HCEC 1CT (cell line): ENCODE measurements around the gene BCAS3.

Source experiments
- DNase-seq: peaks from one replicate; pipeline ENCODE4 v3.0.0-alpha.2; 2017

Gene BCAS3

GRCh38 chr17:61394630-61395408, 717.2 kb downstream of the BCAS3 start:
- no peak for DNase-seq

DNA sequence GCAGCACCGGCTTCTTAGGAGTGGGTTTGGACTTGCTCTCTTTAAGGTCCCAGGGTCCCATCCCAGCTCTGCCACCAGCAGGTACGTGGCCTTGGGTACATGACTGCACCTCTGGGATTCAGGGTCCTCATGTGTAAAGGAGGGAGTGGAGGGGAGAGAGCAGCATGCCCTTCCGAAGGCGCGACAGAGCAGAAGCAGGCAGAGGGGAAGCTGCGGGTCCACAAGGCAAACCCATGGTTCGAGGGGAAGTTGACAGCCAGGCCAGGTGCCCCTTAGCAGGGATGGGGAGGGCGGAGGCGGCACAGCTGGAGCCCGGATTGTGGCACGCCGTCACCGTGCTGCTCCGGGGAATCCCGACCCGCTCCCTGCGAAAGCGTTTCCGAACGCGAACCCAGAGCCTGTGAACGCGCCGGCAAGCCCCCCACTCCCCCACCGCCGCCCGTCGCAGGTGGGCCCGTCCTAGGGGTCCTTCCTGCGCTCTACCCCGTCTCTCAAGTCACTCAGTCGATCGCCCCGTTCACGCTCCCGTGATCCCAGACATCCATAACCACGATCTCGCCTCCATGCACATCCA, 717.8 kb downstream of the BCAS3 start:
- no peak for DNase-seq

DNA sequence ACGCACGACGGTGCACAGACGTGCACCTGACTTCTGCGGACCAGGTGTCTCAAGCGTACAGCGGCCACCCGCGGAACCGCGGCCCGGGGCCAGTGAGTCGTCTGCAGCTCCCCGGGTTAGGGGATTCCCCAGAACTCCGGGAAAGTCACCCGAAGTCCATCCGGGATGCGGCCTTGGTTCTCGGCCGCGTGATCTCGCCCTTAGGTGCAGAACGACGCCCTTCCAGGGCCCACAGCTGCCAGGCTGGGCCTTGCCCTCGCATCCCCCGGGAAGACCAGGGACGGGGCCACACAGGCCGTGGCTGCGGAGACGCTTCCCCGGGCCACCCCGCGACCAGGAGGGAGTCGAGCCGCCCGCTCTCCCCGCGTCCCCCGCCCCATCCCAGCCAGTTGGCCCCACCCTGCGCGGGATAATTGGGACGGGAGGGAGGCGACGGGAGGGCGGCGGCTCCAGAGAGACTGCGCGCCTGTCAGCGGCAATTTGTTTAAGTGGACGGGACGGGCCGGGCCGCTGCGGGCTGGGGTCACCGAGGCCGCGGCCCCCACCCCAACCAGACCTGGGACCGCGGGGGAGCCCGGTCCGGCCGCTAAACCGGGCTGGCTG, 718.4 kb downstream of the BCAS3 start:
- DNase-seq: no peak

DNA sequence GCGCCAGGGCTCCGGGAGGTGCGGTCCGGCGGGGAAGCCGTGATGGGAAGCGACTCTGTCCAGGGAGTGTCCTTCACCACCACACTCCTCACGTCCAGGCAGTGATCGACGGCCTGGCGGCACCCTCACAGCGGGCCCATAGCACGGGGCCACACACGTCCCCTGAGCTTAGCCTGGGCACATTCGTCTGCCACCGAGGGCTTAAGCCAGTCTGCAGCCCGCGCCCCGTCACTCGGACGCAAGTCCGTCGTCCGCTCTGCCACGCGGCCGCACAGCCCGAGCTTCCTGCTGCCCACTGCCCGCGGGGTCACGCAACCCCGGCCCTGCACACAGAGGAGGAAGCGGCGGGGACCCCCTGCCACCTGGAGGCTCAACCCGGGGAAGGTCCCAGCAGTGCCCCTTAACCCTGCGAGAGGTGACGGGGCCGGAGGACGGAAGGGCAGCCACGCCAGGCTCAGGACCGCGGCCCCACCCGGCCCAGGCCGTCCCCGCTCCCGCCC, 719.0 kb downstream of the BCAS3 start:
- DNase-seq: no peak

GRCh38 chr17:61397086-61397842, 719.6 kb downstream of the BCAS3 start:
- DNase-seq: no peak

- DNase-seq: no peak
Measured at GRCh38 chr17:61398721-61399130, 721.1 kb downstream of the BCAS3 start.

- DNase-seq: peak; percentile 93
Measured at GRCh38 chr17:61399131-61400065, 721.7 kb downstream of the BCAS3 start, which contains the start of gene TBX2. TSS of gene TBX2 (plus strand) at chr17:61399843. CDS start at chr17:61400177, 334 bp downstream.

DNA sequence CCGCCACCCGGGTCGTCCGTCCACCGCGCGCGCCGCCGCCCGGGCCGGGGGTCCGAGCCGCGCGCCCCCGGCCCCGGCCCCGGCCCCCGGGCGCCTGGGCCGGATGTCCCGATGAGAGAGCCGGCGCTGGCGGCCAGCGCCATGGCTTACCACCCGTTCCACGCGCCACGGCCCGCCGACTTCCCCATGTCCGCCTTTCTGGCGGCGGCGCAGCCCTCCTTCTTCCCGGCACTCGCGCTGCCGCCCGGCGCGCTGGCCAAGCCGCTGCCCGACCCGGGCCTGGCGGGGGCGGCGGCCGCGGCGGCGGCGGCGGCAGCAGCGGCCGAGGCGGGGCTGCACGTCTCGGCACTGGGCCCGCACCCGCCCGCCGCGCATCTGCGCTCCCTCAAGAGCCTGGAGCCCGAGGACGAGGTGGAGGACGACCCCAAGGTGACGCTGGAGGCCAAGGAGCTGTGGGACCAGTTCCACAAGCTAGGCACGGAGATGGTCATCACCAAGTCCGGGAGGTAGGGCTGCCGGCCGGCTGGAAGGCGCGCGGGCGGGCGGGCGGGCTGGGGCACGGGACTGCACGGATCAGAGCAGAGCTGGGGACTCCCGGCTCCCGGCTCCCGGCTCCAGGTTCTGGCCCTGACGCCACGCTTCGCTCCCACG, 722.5 kb downstream of the BCAS3 start:
- peak; percentile 45 for DNase-seq

- DNase-seq: no peak
Measured at GRCh38 chr17:61400717-61401388, 723.2 kb downstream of the BCAS3 start.

DNA sequence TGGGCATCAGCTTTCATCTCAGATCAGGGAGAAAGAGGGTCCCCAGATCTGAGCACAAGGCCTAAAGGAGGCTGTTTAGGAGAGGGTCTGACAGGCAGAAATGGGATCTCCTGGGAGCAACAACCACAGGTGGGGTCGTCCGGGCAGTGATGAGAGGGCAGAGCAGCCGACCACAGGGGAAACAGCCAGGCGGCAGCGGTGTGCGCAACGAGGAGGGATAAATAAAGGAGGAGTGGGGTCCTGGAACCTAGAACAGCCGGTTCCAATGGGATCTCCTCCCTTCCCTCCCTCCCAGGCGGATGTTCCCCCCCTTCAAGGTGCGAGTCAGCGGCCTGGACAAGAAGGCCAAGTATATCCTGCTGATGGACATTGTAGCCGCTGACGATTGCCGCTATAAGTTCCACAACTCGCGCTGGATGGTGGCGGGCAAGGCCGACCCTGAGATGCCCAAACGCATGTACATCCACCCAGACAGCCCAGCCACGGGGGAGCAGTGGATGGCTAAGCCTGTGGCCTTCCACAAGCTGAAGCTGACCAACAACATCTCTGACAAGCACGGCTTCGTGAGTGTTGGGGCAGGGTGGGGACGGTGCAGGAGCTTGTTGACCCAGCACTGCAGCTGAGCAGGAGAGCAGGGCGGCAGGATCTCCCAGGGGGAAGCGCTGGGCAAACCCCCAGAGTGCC, 723.9 kb downstream of the BCAS3 start:
- DNase-seq: no peak

GRCh38 chr17:61402073-61402541, 724.5 kb downstream of the BCAS3 start:
- no peak for DNase-seq

- DNase-seq: no peak
Measured at GRCh38 chr17:61402978-61403800, 725.5 kb downstream of the BCAS3 start.

GRCh38 chr17:61403801-61404662, 726.4 kb downstream of the BCAS3 start:
- DNase-seq: no peak

DNA sequence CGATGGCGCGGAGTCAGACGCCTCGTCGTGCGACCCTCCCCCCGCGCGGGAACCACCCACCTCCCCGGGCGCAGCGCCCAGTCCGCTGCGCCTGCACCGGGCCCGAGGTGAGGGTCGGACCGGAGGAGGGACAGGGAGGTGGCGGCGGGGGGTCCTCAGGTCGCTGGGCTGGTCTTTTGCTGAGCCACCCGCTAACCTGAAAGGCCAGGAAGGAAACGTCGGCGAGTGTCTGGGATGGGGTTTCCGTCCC, 726.9 kb downstream of the BCAS3 start:
- DNase-seq: no peak

DNA sequence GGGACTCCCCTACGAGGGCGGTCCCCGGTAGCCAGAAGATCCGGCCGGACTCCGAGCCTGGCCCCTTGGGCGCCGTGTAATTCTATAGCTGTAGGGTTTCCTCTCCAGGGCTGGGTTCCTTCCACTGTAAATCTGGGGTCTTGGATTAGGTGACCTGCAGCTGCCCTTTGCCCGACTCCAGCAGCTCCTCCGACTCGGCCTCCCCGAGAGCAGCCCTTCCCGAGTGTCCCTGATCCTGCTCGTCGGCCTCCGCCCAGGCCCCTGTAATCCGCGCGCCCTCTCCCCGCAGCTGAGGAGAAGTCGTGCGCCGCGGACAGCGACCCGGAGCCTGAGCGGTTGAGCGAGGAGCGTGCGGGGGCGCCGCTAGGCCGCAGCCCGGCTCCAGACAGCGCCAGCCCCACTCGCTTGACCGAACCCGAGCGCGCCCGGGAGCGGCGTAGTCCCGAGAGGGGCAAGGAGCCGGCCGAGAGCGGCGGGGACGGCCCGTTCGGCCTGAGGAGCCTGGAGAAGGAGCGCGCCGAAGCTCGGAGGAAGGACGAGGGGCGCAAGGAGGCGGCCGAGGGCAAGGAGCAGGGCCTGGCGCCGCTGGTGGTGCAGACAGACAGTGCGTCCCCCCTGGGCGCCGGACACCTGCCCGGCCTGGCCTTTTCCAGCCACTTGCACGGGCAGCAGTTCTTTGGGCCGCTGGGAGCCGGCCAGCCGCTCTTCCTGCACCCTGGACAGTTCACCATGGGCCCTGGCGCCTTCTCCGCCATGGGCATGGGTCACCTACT, 727.4 kb downstream of the BCAS3 start:
- no peak for DNase-seq

- no peak for DNase-seq
Measured at GRCh38 chr17:61405686-61406536, 728.3 kb downstream of the BCAS3 start.

DNA sequence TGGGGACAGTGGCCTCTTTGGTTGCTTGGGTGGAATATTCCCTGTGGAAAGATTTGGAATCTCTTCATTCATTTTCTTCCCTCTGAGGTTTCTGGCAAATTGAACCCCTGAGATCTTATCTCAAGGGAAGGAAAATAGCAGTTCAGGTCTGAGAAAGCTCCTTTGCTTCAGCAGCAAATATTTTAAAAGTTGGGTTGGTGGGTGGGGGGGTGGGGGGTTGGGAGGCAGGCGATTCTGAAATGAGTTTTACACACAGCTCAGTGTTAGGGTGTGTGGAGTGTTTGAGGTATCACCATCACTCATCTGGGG, 728.8 kb downstream of the BCAS3 start:
- no peak for DNase-seq
